H1 (cell line): ENCODE measurements around the gene NEU2. TPM values are rescaled to one million over a fixed set of nuclear protein-coding genes. Genes with fewer than 3 reads are reported as not detected.

Source experiments
- BACH1 ChIP-seq: IDR thresholded peaks from 2 replicates; pipeline ENCODE4 v1.6.1; 2012; ENCODE audit warnings: low read length, improper control_type of control experiment
- CEBPB ChIP-seq: IDR thresholded peaks from 2 replicates; pipeline ENCODE4 v1.6.1; 2012; ENCODE audit warnings: low read depth, low read length
- POLR2A ChIP-seq, 2 experiments: IDR thresholded peaks; 1 replicate in 1 of 2; 2 replicates in 1 of 2; pipeline ENCODE4 v1.6.1; 2011; ENCODE audit warnings: low read depth in 2 of 2, low read length in 2 of 2, mild to moderate bottlenecking in 2 of 2; ENCODE audit errors: control extremely low read depth in 1 of 2
- POU5F1 ChIP-seq: IDR thresholded peaks from 2 replicates; pipeline ENCODE4 v1.6.1; 2011; ENCODE audit warnings: low read depth, mild to moderate bottlenecking, low read length, moderate library complexity
- RBBP5 ChIP-seq: IDR thresholded peaks from 2 replicates; pipeline ENCODE4 v1.7.1; 2012; ENCODE audit warnings: low read depth, mild to moderate bottlenecking, inconsistent platforms, low read length, moderate library complexity, borderline replicate concordance
- TAF1 ChIP-seq: IDR thresholded peaks from 2 replicates; pipeline ENCODE4 v1.6.1; 2011; ENCODE audit warnings: mild to moderate bottlenecking, low read depth, low read length
- polyA plus RNA-seq, 7 experiments: library from polyadenylated mRNA; depleted of rRNA in 3 of 7; stranded (reverse) in 5 of 7; unstranded in 2 of 7; fragments of >200 nt in 5 of 7; fragments of 200-250 nt in 2 of 7; gene quantifications; 1 replicate in 5 of 7; 2 replicates in 1 of 7; 4 replicates in 1 of 7; pipeline versions ENCODE4 v1.2.1 to v1.2.3, GENCODE V29; 2011 to 2013; ENCODE audit warnings: missing spikeins in 2 of 7, mixed read lengths in 2 of 7
- total RNA-seq: library from RNA; stranded (reverse); fragmentation: NEBNext Ultra II Directional; extraction: Animal tissue kit (Norgen Biotek cat#: 25700); gene quantifications from 2 replicates; pipeline ENCODE4 v1.2.1, GENCODE V29; 2021

The NEU2 gene
- total and polyA plus RNA-seq, 2 of the 8 experiments (the other 6 are each of a cell fraction or from before 2014, with no cell fraction given), result 0.12 TPM; not detected in 1

DNA sequence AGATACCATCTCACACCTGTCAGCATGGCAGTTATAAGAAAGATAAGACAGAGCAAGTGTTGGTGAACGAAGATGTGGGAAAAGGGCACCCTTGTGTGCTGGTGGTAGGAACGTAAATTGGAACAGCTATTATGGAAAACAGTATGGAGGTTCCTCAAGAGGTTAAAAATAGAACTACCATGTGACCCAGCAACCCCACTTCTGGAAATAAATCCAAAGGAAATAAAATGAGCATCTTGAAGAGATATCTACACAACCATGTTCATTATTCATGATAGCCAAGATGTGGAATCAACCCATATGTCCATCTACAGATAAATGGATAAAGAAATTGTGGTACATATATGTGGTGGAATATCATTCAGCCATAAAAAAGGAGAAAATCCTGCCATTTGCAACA lies 46.3 kb upstream of the NEU2 start (continued):
- TF ChIP-seq RBBP5, result no peak
- TF ChIP-seq BACH1, result no peak
- no peak for TF ChIP-seq POU5F1
- TF ChIP-seq TAF1, result no peak
- no peak for TF ChIP-seq CEBPB
- TF ChIP-seq POLR2A (IDR thresholded peaks at IDR 0.05; ENCODE audit: control extremely low read depth in 1 of 2, low read depth in 2 of 2, low read length in 2 of 2), result no peak
